IPS DF 6.9 (cell line): ENCODE data around the gene KCNK13.
"Not testable (repeated sequence)": the region's sequence is repeated elsewhere in the genome, so short reads cannot be mapped to it uniquely, and the experiment has no call there.

Experiments used
- DNase-seq: peaks from one replicate; pipeline ENCODE4 v3.0.0-alpha.2; 2013; ENCODE audit warnings: low read depth, low spot score
- H3K27ac ChIP-seq: one replicate; pipeline ENCODE4 v1.5.1; 2013; ENCODE audit warnings: low read length, control low read depth
- H3K27me3 ChIP-seq: 2 replicates; pipeline ENCODE4 v1.6.1; 2013; ENCODE audit warnings: mild to moderate bottlenecking, low read length; ENCODE audit not compliant: control insufficient read depth, insufficient read depth
- H3K36me3 ChIP-seq: 2 replicates; pipeline ENCODE4 v1.6.1; 2013; ENCODE audit warnings: low read length; ENCODE audit not compliant: control insufficient read depth, insufficient read depth
- H3K4me1 ChIP-seq: 2 replicates; pipeline ENCODE4 v1.6.1; 2013; ENCODE audit warnings: low read length; ENCODE audit not compliant: control insufficient read depth, insufficient read depth
- H3K4me3 ChIP-seq: 2 replicates; pipeline ENCODE4 v1.5.1; 2013; ENCODE audit warnings: mild to moderate bottlenecking, low read length
- H3K9me3 ChIP-seq: 2 replicates; pipeline ENCODE4 v1.6.1; 2013; ENCODE audit warnings: low read length, inconsistent platforms; ENCODE audit not compliant: control insufficient read depth, insufficient read depth
- WGBS: extraction: QIAGEN DNeasy Blood & Tissue Kit; methylation state at CpG from one replicate; pipeline ENCODE4 v1.1.7; 2013; ENCODE audit warnings: mixed read lengths, missing lambda C conversion rate; ENCODE audit not compliant: insufficient read length, insufficient coverage; 5-methylcytosine and 5-hydroxymethylcytosine counted together

Gene KCNK13

DNA sequence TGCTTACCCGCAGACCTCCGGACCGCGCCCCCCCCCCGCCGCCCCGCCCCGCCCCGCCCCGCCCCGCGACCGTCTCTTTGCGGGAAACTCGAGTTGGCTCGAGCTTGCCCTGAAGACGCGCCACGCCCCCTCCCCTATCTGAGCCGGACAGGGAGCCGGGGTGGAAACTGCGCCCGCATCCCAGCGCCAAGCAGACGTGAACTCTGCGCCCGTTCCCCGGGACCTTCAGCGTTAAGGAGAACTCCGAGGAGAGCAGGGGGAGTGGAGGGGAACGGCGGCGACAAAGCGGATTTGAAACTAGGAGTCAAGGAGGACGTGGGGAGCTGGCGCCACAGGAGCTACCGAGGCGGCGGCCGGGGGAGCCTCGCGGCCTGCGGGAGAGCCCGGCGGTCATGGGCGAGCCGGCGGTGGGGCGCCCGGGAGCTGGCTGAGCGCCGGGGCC is at the start of gene KCNK13:
Gene KCNK13, plus strand, starts transcription at position 310 of the 442 bp plus-strand sequence. CDS start 212 bp downstream, outside the sequence.
- Histone ChIP-seq H3K27me3 (peaks cover 33% of the 10 kb centered on the region), H3K4me3 (peak within 1 kb of the TSS; percentile 63; the same call in 1 of the 2 replicates), H3K4me1 (no peaks in the 10 kb centered on the region), H3K27ac (no peak within 1 kb of the TSS), H3K9me3 (no peaks in the 10 kb centered on the region), H3K36me3 (no peaks in the 10 kb centered on the region; the same call in 1 of the 2 replicates)
- no CpG with 5 or more reads among the region's 52 CpGs for WGBS
- DNase-seq = no peak

DNA sequence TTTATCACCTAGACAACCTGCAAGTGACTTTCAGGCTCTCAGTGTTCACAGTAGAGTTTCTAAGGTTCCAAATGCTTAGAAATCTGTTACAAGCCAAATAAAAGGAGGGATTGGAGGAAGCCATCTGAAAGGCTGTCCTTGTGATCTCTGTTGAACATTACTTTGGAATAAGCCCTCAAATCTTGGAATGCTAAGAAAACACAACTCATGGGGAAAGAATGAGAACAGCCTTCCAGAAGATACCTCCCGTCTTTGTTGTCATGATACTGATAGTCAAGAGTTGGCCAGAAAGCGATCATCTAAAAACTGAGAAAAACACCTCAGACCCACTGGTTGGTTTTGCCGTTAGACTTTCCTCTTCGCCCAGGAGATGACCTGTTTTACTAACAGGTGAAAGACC is 44.4 kb upstream of the KCNK13 start:
- WGBS = no CpG with 5 or more reads among the region's 4 CpGs
- no peak overlapping the region for H3K27ac ChIP-seq
- H3K27me3 ChIP-seq = no peaks in the 10 kb centered on the region
- no peak overlapping the region for H3K4me3 ChIP-seq
- DNase-seq = no peak
- H3K9me3 ChIP-seq = no peaks in the 10 kb centered on the region
- peaks cover 3% of the 10 kb centered on the region; the same call in 1 of the 2 replicates for H3K36me3 ChIP-seq
- H3K4me1 ChIP-seq = no peaks in the 10 kb centered on the region

DNA sequence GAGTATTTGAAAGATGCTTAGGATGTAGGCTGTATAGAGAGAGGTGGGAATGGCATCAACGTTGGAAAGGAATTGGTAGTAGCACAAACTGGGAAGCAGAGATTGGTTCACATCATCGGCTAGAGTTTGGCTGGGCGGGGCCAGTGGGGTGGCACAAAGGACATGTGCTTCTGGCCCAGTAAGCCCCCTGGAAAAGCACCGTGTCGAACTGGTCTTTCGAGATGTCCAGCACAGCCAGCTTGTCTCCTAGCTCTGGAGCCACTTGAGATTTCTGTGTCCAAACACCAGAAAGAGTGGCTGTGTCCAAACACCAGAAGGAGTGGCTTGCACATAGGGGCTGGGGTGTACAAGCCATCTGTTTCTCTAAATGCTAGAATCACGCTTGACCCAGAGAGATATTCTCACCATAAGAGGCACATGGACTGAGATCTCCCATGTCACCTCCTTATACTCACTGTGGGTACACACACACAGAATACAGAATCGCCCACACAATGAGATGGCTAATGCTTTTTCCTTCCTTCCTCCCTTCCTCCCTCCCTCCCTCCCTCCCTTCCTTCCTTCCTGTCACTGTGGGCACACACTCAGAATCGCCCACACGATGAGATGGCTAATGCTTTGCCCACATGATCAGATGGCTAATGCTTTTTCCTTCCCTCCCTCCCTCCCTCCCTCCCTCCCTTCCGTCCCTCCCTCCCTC is 41.8 kb upstream of the KCNK13 start:
- Histone ChIP-seq H3K4me3 (no peak overlapping the region), H3K27ac (no peak overlapping the region), H3K4me1 (no peaks in the 10 kb centered on the region), H3K36me3 (peaks cover 9% of the 10 kb centered on the region), H3K9me3 (no peaks in the 10 kb centered on the region), H3K27me3 (no peaks in the 10 kb centered on the region)
- WGBS = no CpG with 5 or more reads among the region's 11 CpGs
- DNase-seq = no peak

DNA sequence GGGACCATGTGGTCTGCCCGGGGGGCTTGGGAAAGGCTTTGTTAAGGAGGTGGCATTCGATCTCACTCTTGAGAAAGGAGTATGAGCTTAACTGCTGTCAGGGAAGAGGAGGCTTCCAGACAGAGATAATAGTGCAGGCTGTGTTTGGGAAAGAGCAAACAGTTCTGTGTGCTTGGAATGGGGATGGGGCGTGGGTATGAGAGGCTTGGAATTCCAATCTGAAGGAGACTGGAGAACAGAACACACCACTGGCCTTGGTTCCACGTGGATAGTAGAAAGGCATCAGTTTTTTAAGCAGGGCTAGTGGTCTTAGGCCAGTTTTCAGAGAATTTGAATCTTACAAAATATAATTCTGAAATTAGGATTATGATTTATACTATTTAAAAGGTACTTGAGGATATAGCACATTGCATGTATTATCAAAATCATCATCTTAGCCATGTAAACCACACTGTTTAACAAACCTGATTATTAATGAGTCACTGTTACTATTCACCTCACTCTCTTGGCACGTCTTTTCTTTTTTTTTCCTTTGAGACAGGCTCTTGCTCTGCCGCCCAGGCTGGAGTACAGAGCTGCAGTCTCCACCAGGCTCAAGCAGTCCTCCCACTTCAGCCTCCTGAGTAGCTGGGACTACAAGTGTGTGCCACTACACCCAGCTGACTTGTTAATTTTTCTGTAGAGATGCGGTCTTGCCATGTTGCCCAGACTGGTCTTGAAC is 38.5 kb upstream of the KCNK13 start:
- no peak for DNase-seq
- no CpG with 5 or more reads among the region's 7 CpGs for WGBS
- no peak overlapping the region for H3K27ac ChIP-seq
- no peaks in the 10 kb centered on the region for H3K27me3 ChIP-seq
- no peaks in the 10 kb centered on the region; the same call in 1 of the 2 replicates for H3K4me1 ChIP-seq
- no peaks in the 10 kb centered on the region for H3K9me3 ChIP-seq
- H3K4me3 ChIP-seq = no peak overlapping the region
- peaks cover 15% of the 10 kb centered on the region for H3K36me3 ChIP-seq

DNA sequence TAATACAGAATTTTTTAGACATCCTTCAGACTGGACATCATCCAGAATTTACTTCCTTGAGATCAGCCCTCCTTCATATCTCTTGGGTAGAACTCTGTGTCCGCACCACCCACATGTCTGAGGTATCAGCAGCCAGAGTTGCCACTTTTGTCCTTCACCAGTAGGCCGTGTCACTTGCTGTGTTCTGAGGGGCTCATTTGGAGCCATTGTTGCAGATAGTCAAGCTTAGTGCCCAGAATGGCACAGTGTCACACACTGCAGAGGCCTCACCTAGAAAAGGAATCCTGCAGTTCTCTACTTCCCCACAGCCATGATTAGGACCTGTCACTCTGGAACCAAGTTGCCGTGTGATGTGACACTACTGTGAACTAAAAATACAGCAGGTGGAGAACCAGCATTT is 36.9 kb upstream of the KCNK13 start:
- no peak for DNase-seq
- Histone ChIP-seq H3K4me1 (no peaks in the 10 kb centered on the region; the same call in 1 of the 2 replicates), H3K27me3 (no peaks in the 10 kb centered on the region), H3K36me3 (peaks cover 15% of the 10 kb centered on the region), H3K4me3 (no peak overlapping the region), H3K9me3 (no peaks in the 10 kb centered on the region), H3K27ac (no peak overlapping the region)
- no CpG with 5 or more reads among the region's 3 CpGs for WGBS

DNA sequence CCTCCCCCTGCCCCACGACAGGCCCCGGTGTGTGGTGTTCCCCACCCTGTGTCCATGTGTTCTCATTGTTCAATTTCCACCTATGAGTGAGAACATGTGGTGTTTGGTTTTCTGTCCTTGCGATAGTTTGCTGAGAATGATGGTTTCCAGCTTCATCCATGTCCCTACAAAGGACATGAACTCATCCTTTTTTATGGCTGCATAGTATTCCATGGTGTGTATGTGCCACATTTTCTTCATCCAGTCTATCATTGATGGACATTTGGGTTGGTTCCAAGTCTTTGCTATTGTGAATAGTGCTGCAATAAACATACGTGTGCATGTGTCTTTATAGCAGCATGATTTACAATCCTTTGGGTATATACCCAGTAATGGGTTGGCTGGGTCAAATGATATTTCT is 35.2 kb upstream of the KCNK13 start:
- not testable (repeated sequence) for H3K4me1 ChIP-seq, H3K4me3 ChIP-seq, H3K9me3 ChIP-seq, H3K27ac ChIP-seq, DNase-seq, H3K27me3 ChIP-seq
- peaks cover 15% of the 10 kb centered on the region for H3K36me3 ChIP-seq
- no CpG with 5 or more reads among the region's 4 CpGs for WGBS

DNA sequence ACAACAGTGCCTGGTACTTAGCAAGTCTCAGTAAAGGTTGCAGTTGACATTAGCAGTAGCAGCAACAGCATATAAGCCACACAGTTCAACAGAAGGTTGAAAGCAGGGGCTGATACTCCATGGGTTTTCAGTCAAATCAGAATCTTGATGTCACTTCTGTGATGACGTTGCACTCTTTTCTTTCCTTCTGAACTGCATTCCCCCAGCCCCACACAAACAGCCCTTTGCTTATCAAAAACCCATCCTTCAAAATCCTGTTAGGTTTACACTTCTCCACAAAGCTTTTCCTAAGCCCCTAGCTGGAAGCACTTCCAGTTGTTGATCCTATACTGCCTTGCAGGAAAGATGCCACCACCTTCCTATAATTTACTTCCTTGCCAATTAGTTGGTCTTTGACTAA is 34.0 kb upstream of the KCNK13 start:
- peaks cover 11% of the 10 kb centered on the region; the same call in 1 of the 2 replicates for H3K36me3 ChIP-seq
- no peak overlapping the region for H3K4me3 ChIP-seq
- H3K4me1 ChIP-seq = no peaks in the 10 kb centered on the region; the same call in 1 of the 2 replicates
- no peaks in the 10 kb centered on the region for H3K27me3 ChIP-seq
- no CpG with 5 or more reads among the region's 1 CpG for WGBS
- no peak for DNase-seq
- H3K27ac ChIP-seq = no peak overlapping the region
- H3K9me3 ChIP-seq = no peaks in the 10 kb centered on the region

DNA sequence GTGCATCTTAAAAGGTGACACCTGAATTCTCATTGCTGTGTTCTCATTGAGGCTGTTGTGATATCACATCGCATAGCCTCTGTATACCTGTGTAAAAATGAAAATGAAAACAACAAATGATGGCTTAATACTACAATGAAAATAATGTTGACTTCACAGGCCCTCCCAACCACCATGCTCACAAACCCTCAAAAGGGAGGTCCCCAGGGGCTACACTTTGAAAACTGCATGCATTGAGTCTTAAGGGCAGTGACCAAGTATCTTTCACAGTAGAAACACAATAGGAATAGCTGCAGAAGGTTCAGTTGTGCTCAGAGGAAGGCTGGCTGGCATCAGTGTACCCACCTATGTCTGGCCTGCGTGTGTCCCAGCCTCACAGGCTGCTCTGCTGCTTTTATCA is 27.6 kb upstream of the KCNK13 start:
- WGBS = no CpG with 5 or more reads among the region's 2 CpGs
- no peaks in the 10 kb centered on the region; the same call in 1 of the 2 replicates for H3K36me3 ChIP-seq

DNA sequence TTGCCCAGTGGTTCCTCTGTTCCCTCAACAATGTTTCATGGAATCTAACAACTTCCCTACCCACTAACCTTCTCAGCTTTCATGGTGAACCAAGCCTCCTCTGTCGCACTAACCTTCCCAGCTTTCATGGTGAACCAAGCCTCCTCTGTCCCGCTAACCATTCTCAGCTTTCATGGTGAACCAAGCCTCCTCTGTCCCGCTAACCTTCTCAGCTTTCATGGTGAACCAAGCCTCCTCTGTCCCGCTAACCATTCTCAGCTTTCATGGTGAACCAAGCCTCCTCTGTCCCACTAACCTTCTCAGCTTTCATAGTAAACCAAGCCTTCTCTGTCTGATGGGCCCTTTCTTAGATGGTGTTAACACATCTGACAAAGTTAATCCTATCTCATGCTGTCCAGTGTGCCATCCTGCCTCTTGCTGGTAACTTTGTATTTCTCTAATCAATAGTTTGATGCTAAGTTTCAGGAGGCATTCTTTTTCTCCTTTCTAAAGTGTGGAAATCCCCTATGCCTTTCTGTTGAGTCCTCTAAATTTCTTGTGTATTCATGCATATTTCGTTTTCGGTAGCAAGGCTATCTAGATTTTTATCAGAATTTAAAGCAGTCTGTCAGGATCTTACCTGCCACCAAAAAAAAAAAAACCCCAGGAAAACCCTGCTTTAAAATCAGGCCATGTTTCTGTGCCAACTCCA is 26.8 kb upstream of the KCNK13 start:
- no peak overlapping the region for H3K4me3 ChIP-seq
- H3K4me1 ChIP-seq = no peaks in the 10 kb centered on the region
- no peaks in the 10 kb centered on the region for H3K27me3 ChIP-seq
- H3K36me3 ChIP-seq = no peaks in the 10 kb centered on the region; the same call in 1 of the 2 replicates
- no peak overlapping the region for H3K27ac ChIP-seq
- no peak for DNase-seq
- no peaks in the 10 kb centered on the region for H3K9me3 ChIP-seq
- no CpG with 5 or more reads among the region's 6 CpGs for WGBS

More for the DNA sequence above, 27.6 kb upstream of the KCNK13 start:
- no peaks in the 10 kb centered on the region for H3K9me3 ChIP-seq
- H3K4me1 ChIP-seq = no peaks in the 10 kb centered on the region
- H3K27me3 ChIP-seq = no peaks in the 10 kb centered on the region
- no peak overlapping the region for H3K4me3 ChIP-seq
- H3K27ac ChIP-seq = no peak overlapping the region
- DNase-seq = no peak

DNA sequence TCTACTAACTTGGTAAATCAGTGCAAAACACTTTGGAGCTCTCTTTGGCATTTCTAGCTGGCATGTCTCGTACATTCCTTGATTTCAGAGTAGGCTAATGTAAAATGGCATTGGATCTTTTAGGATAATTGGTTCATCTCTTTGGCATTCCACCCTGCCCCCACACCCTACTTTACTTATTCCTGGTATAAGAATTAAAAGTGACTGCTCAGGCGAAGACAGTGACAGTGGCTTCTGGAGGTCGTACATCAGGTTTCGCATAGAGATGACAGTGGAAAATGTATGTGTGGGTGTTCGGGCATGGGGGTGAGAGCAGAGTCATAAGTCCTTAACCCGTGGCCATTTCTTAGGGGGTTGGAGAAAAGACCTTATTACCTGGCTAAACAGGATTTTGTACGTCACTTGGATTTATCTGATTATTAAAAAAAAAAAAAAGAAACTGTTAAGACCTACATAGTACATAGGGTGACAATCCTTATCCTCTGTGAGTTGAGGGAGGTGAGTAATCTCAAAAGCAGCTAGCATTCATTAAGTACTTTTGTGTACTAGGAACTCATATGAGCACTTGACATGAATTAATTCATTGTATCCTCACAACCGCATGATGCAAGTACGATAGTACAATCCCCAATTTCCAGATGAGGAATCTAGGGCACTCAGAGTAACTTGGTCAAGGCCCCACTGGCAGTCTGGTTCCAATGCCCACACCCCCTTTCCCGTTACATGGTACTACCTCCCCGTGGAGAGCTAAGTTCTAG is 22.4 kb upstream of the KCNK13 start:
- no peaks in the 10 kb centered on the region for H3K9me3 ChIP-seq
- no peak for DNase-seq
- H3K27ac ChIP-seq = no peak overlapping the region
- H3K36me3 ChIP-seq = no peaks in the 10 kb centered on the region; the same call in 1 of the 2 replicates
- no peak overlapping the region for H3K4me3 ChIP-seq
- no CpG with 5 or more reads among the region's 11 CpGs for WGBS
- no peaks in the 10 kb centered on the region for H3K4me1 ChIP-seq
- no peaks in the 10 kb centered on the region for H3K27me3 ChIP-seq
